Mucosa of descending colon (tissue), 3 donors: ENCODE measurements around the gene RPL41. TPM values are rescaled to one million over a fixed set of nuclear protein-coding genes. Genes with fewer than 3 reads are reported as not detected.

Experiments
- ATAC-seq: fragments of 200-7000 bp; cut with Tn5 transposase; one replicate; pipeline ENCODE4 v1.9.1; 2020; ENCODE audit warnings: mild to moderate bottlenecking, moderate library complexity
- DNase-seq, 3 donors: peaks; one replicate each; pipeline ENCODE4 v3.0.0-alpha.2; 2020
- H3K36me3 ChIP-seq: fragments of 200-600 bp; one replicate; pipeline ENCODE4 v1.8.0; 2021; ENCODE audit warnings: low read depth, mild to moderate bottlenecking
- H3K4me1 ChIP-seq: fragments of 200-600 bp; one replicate; pipeline ENCODE4 v1.8.0; 2021; ENCODE audit warnings: low read depth, mild to moderate bottlenecking
- H3K4me3 ChIP-seq: fragments of 200-600 bp; one replicate; pipeline ENCODE4 v1.8.0; 2021; ENCODE audit warnings: mild to moderate bottlenecking
- H3K9me3 ChIP-seq: fragments of 200-600 bp; one replicate; pipeline ENCODE4 v1.8.0; 2021; ENCODE audit warnings: mild to moderate bottlenecking
- intact Hi-C, 2 donors: fragments of 100-400 bp; cut with DNase I in 1 of 2; cut with micrococcal nuclease in 1 of 2; formaldehyde crosslinking; loops; one replicate each; pipeline versions ENCODE4 v1.11.0 to v1.11.1; 2022; cut with DNase I, micrococcal nuclease
- total RNA-seq, 3 donors: library from RNA; stranded (reverse); fragmentation: NEBNext Ultra II Directional in 2 of 3; extraction: Animal tissue kit (Norgen Biotek cat#: 25700) in 2 of 3; gene quantifications; one replicate each; pipeline versions ENCODE4 v1.2.1 to v1.2.4, GENCODE V29; 2021 to 2023
- TF ChIP-seq, protein P1 (sequence below): fragments of 200-600 bp; IDR thresholded peaks from one replicate; pipeline ENCODE4 v1.8.0; 2022; ENCODE audit warnings: antibody characterized with exemption, mild to moderate bottlenecking
- donor health status: DM: no; HTN: no; CAD: no; lungs with moderate emphysema.
- donor health status: DM: no; HTN: no; CAD: no.
- donor health status: DM: no; HTN: yes; CAD: no.

RPL41 gene
- total RNA-seq, 3 donors from 2014 or later, result 2,763 to 3,198 (median 3,152) TPM

DNA sequence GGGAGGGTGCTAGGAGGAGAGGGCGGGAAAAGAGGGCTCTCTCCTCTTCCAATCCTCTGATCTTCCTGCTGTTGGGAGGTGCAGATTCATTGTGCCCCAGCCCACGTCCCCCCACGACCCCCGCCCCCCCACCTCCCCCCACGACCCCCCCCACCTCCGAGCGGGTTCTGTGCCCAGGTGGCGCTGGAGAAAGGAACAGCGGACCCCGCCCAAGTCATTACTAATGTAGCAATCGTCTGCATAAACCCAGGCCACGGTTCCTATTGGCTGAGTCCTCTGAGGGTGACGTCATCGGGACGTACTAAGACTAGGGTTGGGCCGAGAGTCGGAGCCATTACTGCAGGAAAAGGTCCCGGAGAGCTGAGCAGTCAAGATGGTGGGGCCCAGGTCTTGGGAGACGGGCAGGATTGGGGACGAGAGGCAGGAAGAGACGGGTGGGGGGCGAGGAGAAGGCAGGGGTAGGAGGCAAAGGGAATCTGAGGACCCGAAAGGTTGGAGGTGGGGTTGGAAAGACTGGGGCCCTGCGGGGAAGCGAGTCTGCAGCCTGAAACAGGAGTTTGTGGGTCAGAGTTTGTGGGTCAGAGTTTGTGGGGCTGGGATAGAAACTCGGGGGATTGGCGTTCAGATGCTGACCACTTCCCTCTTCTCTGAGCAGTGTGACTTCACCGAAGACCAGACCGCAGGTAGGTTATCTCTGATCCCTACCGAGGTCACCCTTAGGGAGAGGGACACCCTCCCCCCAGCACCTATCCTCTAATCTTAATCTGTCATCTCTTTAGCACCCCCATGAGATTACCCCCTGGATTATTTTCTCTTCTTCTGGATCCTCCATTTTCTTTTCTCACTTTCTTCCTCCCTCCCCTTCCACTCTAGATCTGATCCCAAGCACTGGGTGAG lies 41.8 kb downstream of the RPL41 start, which contains the start of gene MYL6:
TSS of gene MYL6 (plus strand) at position 331 of the 897 bp plus-strand sequence. CDS start at position 374, 43 bp downstream.
- intact Hi-C loops, result no loop called here
- peak within 1 kb of the TSS; percentile 70 for H3K4me3 ChIP-seq
- H3K36me3 ChIP-seq, result no peaks in the 10 kb centered on the region
- DNase-seq, result peak; percentile 91 to 99 (median 95)
- peak; percentile 88 for ATAC-seq
- no peaks in the 10 kb centered on the region for H3K9me3 ChIP-seq
- peaks cover 27% of the 10 kb centered on the region for H3K4me1 ChIP-seq
- TF ChIP-seq, protein P1, sequence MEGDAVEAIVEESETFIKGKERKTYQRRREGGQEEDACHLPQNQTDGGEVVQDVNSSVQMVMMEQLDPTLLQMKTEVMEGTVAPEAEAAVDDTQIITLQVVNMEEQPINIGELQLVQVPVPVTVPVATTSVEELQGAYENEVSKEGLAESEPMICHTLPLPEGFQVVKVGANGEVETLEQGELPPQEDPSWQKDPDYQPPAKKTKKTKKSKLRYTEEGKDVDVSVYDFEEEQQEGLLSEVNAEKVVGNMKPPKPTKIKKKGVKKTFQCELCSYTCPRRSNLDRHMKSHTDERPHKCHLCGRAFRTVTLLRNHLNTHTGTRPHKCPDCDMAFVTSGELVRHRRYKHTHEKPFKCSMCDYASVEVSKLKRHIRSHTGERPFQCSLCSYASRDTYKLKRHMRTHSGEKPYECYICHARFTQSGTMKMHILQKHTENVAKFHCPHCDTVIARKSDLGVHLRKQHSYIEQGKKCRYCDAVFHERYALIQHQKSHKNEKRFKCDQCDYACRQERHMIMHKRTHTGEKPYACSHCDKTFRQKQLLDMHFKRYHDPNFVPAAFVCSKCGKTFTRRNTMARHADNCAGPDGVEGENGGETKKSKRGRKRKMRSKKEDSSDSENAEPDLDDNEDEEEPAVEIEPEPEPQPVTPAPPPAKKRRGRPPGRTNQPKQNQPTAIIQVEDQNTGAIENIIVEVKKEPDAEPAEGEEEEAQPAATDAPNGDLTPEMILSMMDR, result no peak

DNA sequence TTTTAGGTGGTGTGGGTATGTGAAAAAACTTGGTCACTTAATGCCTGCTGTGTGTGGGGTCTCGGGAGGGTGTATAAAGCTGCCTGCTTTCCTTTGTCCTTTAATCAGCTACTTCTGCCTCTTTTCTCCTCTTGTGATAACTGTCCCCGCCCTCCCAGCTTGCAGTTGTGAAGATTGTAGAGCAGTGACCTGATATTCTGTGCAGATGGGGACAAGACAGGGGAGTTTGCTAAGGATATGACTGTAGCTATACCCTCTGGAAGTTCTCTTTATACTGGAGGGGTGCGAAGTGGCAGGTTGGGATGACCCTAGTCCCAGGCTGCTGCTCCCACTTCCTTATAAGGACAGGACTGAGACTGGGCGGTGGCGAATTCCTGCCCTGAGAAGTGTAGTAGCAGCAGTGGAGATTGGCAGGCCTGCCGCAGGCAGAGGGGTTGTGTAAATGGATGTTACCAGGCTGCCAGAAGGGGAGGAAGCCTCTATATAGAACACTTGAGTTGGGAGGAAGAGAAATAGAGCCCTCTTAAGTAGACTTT lies 42.6 kb downstream of the RPL41 start:
- peak overlapping the region; percentile 70 for H3K4me3 ChIP-seq
- TF ChIP-seq, protein P1, result no peak
- H3K9me3 ChIP-seq, result no peaks in the 10 kb centered on the region
- DNase-seq (peak; percentile 84 to 90 (median 89)), ATAC-seq (peak; percentile 63)
- intact Hi-C loops, result no loop called here
- peaks cover 27% of the 10 kb centered on the region for H3K4me1 ChIP-seq
- H3K36me3 ChIP-seq, result peaks cover 3% of the 10 kb centered on the region

DNA sequence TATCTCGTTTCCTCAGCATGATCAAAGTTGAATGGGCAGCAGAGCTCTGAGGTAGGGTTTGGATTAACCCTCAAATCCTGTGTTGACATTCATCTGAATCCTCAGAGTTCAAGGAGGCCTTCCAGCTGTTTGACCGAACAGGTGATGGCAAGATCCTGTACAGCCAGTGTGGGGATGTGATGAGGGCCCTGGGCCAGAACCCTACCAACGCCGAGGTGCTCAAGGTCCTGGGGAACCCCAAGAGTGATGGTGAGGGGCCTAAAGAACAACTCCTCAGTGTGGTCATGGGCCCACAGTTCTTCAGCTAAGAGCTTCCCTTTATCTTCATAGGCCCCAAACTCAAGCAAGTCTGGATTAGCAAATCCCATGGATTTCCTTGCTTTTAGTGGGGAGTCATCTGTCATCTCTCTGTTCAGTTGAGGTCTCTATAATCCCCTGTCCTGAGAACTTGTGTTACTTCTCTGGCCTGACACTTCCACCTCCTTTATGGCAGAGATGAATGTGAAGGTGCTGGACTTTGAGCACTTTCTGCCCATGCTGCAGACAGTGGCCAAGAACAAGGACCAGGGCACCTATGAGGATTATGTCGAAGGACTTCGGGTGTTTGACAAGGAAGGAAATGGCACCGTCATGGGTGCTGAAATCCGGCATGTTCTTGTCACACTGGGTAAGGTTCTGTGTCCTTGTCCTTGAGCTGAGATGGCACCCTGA lies 43.2 kb downstream of the RPL41 start:
- intact Hi-C loops, result no loop called here
- ATAC-seq (no peak), DNase-seq (no peak)
- no peaks in the 10 kb centered on the region for H3K9me3 ChIP-seq
- TF ChIP-seq, protein P1, result no peak
- H3K36me3 ChIP-seq, result peaks cover 5% of the 10 kb centered on the region
- H3K4me1 ChIP-seq, result peaks cover 27% of the 10 kb centered on the region
- peak overlapping the region; percentile 70 for H3K4me3 ChIP-seq

DNA sequence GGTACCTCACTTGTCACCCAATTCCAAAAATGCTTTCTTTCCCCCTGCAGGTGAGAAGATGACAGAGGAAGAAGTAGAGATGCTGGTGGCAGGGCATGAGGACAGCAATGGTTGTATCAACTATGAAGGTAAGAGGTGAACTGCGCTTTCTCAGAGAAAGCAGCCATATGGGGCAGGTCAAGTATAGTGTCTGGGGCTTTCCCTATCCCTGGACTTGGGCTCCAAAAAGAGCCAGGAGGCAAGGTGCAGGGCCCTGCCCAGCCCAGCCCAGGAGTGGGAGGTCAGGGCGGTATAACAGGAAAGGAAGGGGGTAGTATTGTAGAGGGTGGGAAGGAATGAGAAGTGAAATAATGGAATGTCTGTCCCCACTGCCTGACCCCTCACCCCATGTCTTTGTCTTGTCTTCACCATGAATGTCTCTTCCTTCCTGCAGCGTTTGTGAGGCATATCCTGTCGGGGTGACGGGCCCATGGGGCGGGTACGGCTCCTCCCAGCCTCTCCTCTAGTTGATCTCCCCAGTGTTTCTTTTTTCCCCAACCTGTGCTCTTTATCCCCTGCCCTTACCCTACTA lies 43.8 kb downstream of the RPL41 start:
- TF ChIP-seq, protein P1, result no peak
- Histone ChIP-seq H3K9me3 (no peaks in the 10 kb centered on the region), H3K4me3 (no peak overlapping the region), H3K4me1 (peaks cover 27% of the 10 kb centered on the region), H3K36me3 (peaks cover 5% of the 10 kb centered on the region)
- DNase-seq, result peak; percentile 60 to 74 (median 62)
- intact Hi-C loops, result no loop called here
- peak; percentile 3 for ATAC-seq

DNA sequence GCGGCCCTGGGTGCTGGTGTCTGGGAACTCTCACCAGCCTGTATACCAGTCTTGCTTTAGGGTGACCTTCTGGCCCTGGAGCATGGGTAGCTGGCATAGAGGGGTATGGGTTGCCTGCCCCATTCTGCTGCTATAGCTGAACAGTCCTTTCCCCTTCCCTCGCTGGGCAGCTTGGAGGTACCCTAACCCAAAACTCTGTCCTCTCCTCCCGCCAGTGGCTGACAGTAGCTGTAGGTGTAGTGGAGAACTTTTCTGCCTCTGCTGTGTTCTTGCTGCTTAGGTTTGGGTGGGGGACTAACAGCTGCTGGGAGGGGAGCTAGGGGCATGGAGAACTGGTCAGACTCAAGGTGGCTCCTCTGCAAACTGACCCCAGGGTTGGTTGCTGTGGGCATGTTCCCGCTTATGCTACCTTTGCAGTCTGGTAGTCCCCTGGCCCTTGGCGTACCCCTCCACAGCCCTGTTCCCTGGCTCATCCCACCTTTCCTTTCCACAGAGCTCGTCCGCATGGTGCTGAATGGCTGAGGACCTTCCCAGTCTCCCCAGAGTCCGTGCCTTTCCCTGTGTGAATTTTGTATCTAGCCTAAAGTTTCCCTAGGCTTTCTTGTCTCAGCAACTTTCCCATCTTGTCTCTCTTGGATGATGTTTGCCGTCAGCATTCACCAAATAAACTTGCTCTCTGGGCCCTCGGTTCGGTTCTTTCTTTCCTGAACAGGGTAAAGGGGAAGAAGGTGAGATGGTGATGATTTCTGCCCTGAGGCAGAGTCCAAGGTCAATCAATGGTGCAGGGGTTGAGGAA lies 44.7 kb downstream of the RPL41 start:
- Histone ChIP-seq H3K36me3 (peaks cover 5% of the 10 kb centered on the region), H3K4me3 (no peak overlapping the region), H3K9me3 (no peaks in the 10 kb centered on the region), H3K4me1 (peaks cover 27% of the 10 kb centered on the region)
- ATAC-seq (no peak), DNase-seq (no peak)
- TF ChIP-seq, protein P1, result no peak
- intact Hi-C loops, result no loop called here
